A673 (cell line): ENCODE results near the gene KANK4.

ENCODE experiments used
- EZH2 ChIP-seq: fragments of 200-600 bp; sonication (generic); IDR thresholded peaks from 2 replicates; pipeline ENCODE4 v1.6.1; 2017; ENCODE audit warnings: borderline replicate concordance, low read depth, mild to moderate bottlenecking, mixed read lengths, antibody characterized with exemption, low read length; ENCODE audit not compliant: poor library complexity, severe bottlenecking
- TF ChIP-seq, protein P1 (sequence below): fragments of 300-800, 200-600 bp; sonication (generic); conservative IDR thresholded peaks from 2 replicates; pipeline ENCODE4 v1.5.1; 2017; ENCODE audit warnings: low read depth, mild to moderate bottlenecking, antibody characterized with exemption, low read length, moderate library complexity, mixed read lengths

GRCh38 chr1:62308606-62309005 lies 10.6 kb downstream of the KANK4 start:
- TF ChIP-seq, protein P1, sequence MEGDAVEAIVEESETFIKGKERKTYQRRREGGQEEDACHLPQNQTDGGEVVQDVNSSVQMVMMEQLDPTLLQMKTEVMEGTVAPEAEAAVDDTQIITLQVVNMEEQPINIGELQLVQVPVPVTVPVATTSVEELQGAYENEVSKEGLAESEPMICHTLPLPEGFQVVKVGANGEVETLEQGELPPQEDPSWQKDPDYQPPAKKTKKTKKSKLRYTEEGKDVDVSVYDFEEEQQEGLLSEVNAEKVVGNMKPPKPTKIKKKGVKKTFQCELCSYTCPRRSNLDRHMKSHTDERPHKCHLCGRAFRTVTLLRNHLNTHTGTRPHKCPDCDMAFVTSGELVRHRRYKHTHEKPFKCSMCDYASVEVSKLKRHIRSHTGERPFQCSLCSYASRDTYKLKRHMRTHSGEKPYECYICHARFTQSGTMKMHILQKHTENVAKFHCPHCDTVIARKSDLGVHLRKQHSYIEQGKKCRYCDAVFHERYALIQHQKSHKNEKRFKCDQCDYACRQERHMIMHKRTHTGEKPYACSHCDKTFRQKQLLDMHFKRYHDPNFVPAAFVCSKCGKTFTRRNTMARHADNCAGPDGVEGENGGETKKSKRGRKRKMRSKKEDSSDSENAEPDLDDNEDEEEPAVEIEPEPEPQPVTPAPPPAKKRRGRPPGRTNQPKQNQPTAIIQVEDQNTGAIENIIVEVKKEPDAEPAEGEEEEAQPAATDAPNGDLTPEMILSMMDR = no peak
- TF ChIP-seq EZH2 = no peak
